GM12874 (cell line): ENCODE measurements around the gene PSMC1.

Experiments used
- CTCF ChIP-seq: IDR thresholded peaks from 2 replicates; pipeline ENCODE4 v1.5.1; 2011; ENCODE audit warnings: low read depth, mild to moderate bottlenecking, control low read depth, low read length, moderate library complexity; ENCODE audit not compliant: insufficient read depth

Gene PSMC1

GRCh38 chr14:90300611-90301047, 44.3 kb downstream of the PSMC1 start:
- no peak for TF ChIP-seq CTCF

GRCh38 chr14:90301122-90301521, 44.8 kb downstream of the PSMC1 start:
- TF ChIP-seq CTCF: no peak

- no peak for TF ChIP-seq CTCF
Measured at GRCh38 chr14:90301668-90302090, 45.3 kb downstream of the PSMC1 start.

- no peak for TF ChIP-seq CTCF
Measured at GRCh38 chr14:90302529-90303303, 46.4 kb downstream of the PSMC1 start.

GRCh38 chr14:90303473-90303872, 47.1 kb downstream of the PSMC1 start:
- no peak for TF ChIP-seq CTCF

- no peak for TF ChIP-seq CTCF
Measured at GRCh38 chr14:90304502-90304901, 48.1 kb downstream of the PSMC1 start.

- no peak for TF ChIP-seq CTCF
Measured at GRCh38 chr14:90305176-90305601, 48.8 kb downstream of the PSMC1 start.

GRCh38 chr14:90308561-90308960, 52.2 kb downstream of the PSMC1 start:
- no peak for TF ChIP-seq CTCF
